Measurements from ENCODE around the gene OR6N1. TPM values are rescaled to one million over a fixed set of nuclear protein-coding genes. Genes with fewer than 3 reads are reported as not detected.

Gene OR6N1
- total and polyA plus RNA-seq, 8 donors: 0.26 TPM; not detected in 7

- DNase-seq (no peak), ATAC-seq (peak; percentile 58)
- peaks cover 0 to 48% of the 10 kb centered on the region in 2 donors for H3K4me1 ChIP-seq
- intact Hi-C loops (cut with DNase I): no loop called here
- no peaks in the 10 kb centered on the region for H3K36me3 ChIP-seq
- peak overlapping the region; percentile 40 to 85 for H3K27ac ChIP-seq
- peak overlapping the region in 1 of 2 donors; percentile 0 for H3K4me3 ChIP-seq
- TF ChIP-seq, protein P1, sequence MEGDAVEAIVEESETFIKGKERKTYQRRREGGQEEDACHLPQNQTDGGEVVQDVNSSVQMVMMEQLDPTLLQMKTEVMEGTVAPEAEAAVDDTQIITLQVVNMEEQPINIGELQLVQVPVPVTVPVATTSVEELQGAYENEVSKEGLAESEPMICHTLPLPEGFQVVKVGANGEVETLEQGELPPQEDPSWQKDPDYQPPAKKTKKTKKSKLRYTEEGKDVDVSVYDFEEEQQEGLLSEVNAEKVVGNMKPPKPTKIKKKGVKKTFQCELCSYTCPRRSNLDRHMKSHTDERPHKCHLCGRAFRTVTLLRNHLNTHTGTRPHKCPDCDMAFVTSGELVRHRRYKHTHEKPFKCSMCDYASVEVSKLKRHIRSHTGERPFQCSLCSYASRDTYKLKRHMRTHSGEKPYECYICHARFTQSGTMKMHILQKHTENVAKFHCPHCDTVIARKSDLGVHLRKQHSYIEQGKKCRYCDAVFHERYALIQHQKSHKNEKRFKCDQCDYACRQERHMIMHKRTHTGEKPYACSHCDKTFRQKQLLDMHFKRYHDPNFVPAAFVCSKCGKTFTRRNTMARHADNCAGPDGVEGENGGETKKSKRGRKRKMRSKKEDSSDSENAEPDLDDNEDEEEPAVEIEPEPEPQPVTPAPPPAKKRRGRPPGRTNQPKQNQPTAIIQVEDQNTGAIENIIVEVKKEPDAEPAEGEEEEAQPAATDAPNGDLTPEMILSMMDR (IDR thresholded peaks at IDR 0.05): no peak
- no peaks in the 10 kb centered on the region for H3K9me3 ChIP-seq
- no peaks in the 10 kb centered on the region for H3K27me3 ChIP-seq
These were observed 37.9 kb upstream of the OR6N1 start for GRCh38 chr1:158809862-158810261.

GRCh38 chr1:158809256-158809655 lies 37.3 kb upstream of the OR6N1 start:
- Histone ChIP-seq H3K4me3 (peak overlapping the region in 1 of 2 donors; percentile 0), H3K27me3 (no peaks in the 10 kb centered on the region), H3K4me1 (peaks cover 0 to 48% of the 10 kb centered on the region in 2 donors), H3K36me3 (no peaks in the 10 kb centered on the region), H3K27ac (peak overlapping the region; percentile 40 to 85), H3K9me3 (no peaks in the 10 kb centered on the region)
- no peak for DNase-seq
- TF ChIP-seq, protein P1 (IDR thresholded peaks at IDR 0.05): no peak
- intact Hi-C loops (cut with DNase I): no loop called here
- ATAC-seq: peak; percentile 33

DNA sequence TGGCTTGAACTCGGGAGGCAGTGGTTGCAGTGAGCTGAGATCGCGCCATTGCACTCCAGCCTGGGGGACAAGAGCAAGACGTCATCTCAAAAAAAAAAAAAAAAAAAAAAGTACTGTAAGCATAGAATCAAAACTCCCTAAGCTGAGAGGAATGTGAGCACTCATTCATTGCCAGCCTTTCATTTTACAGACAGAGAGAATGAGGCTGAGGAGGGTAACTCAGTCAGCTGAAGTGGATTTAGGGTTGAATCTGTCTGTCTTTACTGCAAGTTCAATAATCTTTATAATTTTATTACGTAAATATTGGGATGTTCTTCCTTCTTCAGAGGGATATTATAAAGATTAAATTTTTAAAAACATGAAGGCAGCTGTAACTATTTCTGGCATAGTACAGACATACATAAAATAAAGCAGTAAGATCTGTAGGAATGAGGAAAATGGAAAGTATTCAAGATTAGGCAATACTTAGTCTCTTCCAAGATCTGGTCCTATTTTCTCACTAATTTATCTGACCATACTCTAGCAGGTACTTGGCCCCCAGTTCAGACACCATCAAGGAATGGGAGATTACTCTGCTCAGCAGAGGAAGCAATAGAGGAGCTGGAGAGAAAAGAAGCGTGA lies 35.0 kb upstream of the OR6N1 start:
- intact Hi-C loops (cut with DNase I): no loop called here
- TF ChIP-seq, protein P1 (IDR thresholded peaks at IDR 0.05): no peak
- Histone ChIP-seq H3K4me3 (no peak overlapping the region), H3K27me3 (no peaks in the 10 kb centered on the region), H3K36me3 (no peaks in the 10 kb centered on the region), H3K27ac (no peak overlapping the region), H3K4me1 (peaks cover 0 to 35% of the 10 kb centered on the region in 2 donors), H3K9me3 (no peaks in the 10 kb centered on the region)
- ATAC-seq (no peak), DNase-seq (no peak)

DNA sequence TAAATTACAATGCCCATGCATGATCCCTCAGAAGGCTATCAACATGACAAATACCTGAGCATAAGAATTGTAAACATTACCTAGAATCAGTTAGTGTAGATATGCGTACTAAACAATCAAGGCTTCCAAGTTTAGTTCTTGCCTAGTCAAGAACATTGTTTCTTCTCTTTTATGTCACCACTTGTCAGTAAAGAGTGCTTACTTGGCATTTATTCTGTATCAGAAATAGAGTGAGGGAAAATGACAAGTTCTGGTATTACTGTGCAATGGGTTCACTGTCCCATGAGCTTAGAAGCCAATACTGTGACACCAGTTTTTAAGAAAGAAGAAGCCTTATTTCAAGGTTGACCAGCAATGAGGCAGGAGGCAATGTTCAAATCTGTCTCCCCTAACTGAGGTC lies 31.7 kb upstream of the OR6N1 start:
- no peak overlapping the region for H3K4me3 ChIP-seq
- H3K4me1 ChIP-seq: peaks cover 0 to 38% of the 10 kb centered on the region in 2 donors
- ATAC-seq (no peak), DNase-seq (no peak)
- TF ChIP-seq, protein P1 (IDR thresholded peaks at IDR 0.05): no peak
- H3K27me3 ChIP-seq: no peaks in the 10 kb centered on the region
- H3K9me3 ChIP-seq: no peaks in the 10 kb centered on the region
- no peaks in the 10 kb centered on the region for H3K36me3 ChIP-seq
- no peak overlapping the region for H3K27ac ChIP-seq
- intact Hi-C loops (cut with DNase I): no loop called here

DNA sequence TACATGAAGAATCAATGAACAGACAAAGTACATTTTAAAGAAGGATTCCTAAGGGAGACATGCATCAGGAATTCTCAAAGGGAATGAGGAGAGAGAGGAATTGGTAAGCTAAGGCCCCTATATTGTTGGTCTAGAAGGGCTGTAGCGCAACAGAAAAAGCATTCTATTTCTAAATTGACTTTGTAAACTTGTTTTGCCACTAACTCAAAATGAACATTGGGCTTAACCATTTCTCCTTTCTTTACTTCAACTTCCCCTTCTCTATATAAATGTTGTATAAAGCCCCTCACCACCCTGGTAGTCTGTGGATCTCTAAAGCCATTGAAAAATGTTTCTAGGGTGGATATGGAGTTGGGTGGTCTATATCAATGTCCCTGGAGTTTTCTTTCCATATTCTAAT lies 29.4 kb upstream of the OR6N1 start:
- H3K27me3 ChIP-seq: no peaks in the 10 kb centered on the region
- no peak overlapping the region for H3K4me3 ChIP-seq
- H3K27ac ChIP-seq: peak overlapping the region in 1 of 2 donors; percentile 85
- DNase-seq (no peak), ATAC-seq (no peak)
- no peaks in the 10 kb centered on the region for H3K36me3 ChIP-seq
- no peaks in the 10 kb centered on the region for H3K9me3 ChIP-seq
- H3K4me1 ChIP-seq: peaks cover 0 to 35% of the 10 kb centered on the region in 2 donors
- TF ChIP-seq, protein P1 (IDR thresholded peaks at IDR 0.05): no peak
- intact Hi-C loops (cut with DNase I): no loop called here
